ENCODE results near the gene AKNAD1.

DNA sequence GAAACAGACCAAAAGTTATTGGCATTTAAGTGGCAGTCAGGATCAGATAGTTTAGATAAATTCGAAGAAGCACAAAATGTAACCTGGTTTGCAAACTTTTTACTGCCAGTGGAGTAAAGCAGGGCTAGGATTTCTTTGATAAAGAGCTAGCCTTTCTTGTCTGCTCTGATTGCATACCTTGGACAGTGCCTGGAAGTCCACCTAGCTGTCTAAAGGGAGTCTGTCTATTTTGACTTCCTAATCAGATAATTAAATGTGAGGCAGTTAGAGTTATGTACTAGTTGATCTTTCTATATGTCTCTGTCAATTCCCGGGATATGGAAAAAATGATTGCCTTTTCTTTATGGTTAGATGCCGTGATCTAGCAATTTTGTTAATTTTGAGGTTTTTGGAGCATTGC is 24.0 kb upstream of the AKNAD1 start:
- TF ChIP-seq GATA2 (IDR thresholded peaks at IDR 0.05; ENCODE audit: low read depth, low read length) (no peak), GATA3 (IDR thresholded peaks at IDR 0.05; ENCODE audit: low read depth, low read length) (no peak)

All from SH-SY5Y (cell line).